GM19455 (cell line): ENCODE measurements around the gene TNS3.
"Not testable (repeated sequence)": the region's sequence is repeated elsewhere in the genome, so short reads cannot be mapped to it uniquely, and the experiment has no call there.

ENCODE experiments used
- ATAC-seq: cut with Tn5 transposase; IDR thresholded peaks from one replicate; pipeline ENCODE4 v1.9.1; 2021; ENCODE audit not compliant: unreplicated experiment

The TNS3 gene

DNA sequence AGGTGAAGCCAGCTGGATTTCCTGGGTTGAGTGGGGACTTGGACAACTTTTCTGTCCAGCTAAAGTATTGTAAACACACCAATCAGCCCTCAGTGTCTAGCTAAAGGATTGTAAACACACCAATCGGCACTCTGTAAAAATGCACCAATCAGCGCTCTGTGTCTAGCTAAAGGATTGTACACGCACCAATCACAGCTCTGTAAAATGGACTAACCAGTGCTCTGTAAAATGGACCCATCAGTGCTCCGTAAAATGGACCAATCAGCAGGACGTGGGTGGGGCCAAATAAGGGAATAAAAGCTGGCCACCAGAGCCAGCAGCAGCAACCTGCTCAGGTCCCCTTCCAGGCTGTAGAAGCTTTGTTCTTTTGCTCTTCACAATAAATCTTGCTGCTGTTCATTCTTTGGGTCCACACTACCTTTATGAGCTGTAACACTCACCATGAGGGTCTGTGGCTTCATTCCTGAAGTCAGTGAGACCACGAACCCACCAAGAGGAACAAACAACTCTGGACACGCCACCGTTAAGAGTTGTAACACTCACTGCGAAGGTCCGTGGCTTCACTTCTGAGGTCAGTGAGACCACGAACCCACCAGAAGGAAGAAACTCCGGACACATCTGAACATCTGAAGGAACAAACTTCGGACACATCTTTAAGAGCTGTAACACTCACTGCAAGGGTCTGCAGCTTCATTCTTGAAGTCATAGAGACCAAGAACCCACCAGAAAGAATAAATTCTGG, 21.8 kb upstream of the TNS3 start:
- not testable (repeated sequence) for ATAC-seq

GRCh38 chr7:47602272-47603004, 20.5 kb upstream of the TNS3 start:
- ATAC-seq = no peak

DNA sequence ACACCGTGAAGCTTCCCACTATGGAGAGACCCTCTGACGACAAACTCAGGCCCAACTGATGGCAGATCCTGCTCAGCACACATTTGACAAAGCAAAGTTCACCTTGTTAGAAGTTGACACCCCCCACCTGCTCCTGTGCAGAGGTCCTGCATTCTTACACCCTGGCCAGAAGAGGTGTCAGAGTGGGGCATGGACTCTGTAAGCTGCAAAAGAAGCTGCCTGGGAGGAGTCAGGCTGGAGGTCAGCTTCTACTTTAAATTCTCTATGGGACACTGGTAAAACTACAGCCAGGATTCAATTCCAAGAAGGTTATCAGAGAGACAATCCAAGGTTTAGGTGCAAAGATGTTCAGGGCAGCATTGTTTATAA, 20.0 kb upstream of the TNS3 start:
- ATAC-seq = no peak

DNA sequence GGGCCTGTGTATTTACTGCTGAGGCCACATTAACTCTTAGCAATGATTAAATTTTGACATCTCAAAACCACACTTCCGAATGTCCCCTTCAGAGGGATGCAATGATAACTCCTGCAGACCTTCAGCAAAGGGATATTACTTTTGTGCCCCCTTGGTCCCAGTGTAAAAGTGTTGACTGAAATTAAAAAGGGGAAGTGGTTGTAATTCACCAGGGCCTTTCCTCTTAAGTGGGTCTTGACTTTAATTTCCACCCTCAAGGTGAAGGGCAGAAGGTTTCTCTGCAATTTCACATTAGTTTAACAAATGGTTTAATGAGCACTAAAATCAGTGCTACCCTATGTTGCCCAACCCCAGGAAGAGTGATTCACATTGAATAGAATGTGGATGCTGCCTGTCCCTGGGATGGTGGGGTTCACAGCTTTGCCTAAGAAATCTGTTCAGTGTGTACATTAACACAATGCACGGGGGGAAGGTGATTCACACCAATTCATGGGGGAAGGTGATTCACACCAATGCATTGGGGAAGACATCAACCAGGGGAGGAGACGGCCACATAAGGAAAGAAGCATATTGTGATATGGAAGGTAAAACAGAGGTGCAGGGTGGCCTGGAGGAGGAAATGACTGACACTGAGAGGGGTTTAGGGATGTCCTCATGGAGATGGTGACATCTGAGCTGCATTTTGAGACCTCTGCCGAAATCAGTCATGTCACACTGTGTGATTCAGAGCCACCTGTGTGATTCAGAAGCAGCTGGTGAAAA, 19.4 kb upstream of the TNS3 start:
- peak; percentile 59 for ATAC-seq

GRCh38 chr7:47600199-47601118, 18.5 kb upstream of the TNS3 start:
- ATAC-seq = peak; percentile 33

DNA sequence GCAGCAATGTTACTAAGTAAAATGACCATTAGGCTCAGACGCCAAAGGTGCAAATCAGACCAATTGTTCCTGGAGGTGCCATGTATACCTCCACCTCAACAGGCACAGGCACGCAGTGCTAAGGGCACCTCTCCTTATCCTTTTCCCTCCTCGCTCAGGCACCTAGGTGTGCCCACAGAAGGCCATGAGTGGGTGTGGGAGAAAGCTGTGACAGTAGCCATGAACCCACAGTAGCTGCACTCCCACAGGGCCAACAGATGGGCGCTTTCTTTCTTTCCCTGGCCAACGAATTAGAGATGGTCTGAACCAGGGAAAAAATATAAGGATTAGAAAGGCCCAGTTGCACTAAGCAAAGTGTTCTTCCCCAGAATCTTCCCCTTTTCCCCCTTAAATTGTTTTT, 15.5 kb upstream of the TNS3 start:
- no peak for ATAC-seq

- no peak for ATAC-seq
These were observed 14.7 kb upstream of the TNS3 start for GRCh38 chr7:47596502-47597202.

DNA sequence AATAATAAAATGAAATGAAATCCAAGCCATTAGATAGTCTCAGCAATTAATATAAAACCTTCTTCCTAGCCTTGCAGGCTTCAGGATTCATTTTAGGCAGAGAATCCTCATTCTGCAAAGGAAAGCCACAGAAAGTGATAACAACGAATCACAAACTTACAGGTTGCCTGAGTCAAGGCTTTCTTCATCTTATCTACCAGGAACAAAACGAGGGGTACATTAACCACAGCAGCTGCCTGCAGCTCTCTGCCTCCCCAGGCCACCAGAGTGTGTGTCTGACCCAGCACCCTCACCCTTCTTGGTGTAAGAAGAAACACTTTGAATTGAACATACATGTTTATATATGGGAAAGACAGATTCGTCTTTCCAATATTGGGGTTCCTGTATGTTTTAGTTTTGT, 12.5 kb upstream of the TNS3 start:
- ATAC-seq = no peak

- ATAC-seq = no peak
These were observed 10.0 kb upstream of the TNS3 start for GRCh38 chr7:47591655-47592572.

- no peak for ATAC-seq
These were observed 9.3 kb upstream of the TNS3 start for GRCh38 chr7:47591089-47591654.

DNA sequence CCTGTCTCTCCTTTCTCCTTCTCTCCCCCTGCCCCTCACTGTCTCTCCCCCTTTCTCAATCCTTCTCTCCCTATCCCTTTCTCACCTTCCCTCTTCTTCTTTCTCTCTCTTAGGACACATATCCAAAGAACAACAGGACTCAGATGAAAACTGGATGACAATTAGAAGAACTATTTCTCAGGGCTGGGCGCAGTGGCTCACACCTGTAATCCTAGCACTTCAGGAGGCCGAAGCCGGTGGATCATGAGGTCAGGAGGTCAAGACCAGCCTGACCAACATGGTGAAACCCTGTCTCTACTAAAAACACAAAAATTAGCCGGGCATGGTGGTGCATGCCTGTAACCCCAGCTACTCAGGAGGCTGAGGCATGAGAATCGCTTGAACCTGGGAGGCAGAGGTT, 8.3 kb upstream of the TNS3 start:
- ATAC-seq = not testable (repeated sequence)

GRCh38 chr7:47588704-47589225, 6.9 kb upstream of the TNS3 start:
- no peak for ATAC-seq

GRCh38 chr7:47587976-47588375, 6.1 kb upstream of the TNS3 start:
- ATAC-seq = no peak

DNA sequence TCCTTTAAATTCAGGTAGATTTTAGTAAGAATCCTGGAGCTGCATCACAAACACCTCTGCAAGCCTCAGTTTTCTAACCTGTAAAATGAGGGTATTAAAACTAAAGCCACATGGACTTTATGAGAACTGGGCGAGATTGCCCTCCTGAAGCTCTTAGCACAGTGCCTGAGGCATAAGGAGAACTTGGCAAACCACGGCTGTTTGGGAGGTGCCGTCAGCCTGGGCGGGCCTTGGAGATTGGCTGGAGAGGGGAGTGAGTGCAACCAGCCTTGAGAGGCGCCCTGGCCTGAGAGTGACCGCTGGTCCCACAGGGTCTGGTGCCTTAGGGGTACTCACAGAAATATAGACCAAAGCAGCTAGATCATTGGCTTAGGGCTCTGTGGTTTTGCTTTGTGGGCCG, 5.4 kb upstream of the TNS3 start:
- no peak for ATAC-seq

- ATAC-seq = no peak
These were observed 5.0 kb upstream of the TNS3 start for GRCh38 chr7:47586925-47587324.

DNA sequence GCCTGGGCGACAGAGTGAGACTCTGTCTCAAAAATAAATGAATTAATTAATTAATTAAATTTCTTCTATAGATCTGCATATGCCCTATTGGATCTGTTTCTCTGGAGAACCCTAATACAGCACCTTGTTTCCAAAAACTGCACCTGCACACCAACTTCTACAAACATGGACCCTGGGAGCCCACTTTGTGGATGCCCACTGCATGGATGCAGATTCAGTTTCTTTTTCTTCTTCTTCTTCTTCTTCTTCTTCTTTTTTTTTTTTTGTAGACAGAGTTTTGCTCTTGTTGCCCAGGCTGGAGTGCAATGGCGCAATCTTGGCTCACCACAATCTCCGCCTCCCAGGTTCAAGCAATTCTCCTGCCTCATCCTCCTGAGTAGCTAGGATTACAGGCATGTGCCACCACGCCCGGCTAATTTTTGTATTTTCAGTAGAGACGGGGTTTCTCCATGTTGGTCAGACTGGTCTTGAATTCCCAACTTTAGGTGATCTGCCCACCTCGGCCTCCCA, 4.3 kb upstream of the TNS3 start:
- not testable (repeated sequence) for ATAC-seq

DNA sequence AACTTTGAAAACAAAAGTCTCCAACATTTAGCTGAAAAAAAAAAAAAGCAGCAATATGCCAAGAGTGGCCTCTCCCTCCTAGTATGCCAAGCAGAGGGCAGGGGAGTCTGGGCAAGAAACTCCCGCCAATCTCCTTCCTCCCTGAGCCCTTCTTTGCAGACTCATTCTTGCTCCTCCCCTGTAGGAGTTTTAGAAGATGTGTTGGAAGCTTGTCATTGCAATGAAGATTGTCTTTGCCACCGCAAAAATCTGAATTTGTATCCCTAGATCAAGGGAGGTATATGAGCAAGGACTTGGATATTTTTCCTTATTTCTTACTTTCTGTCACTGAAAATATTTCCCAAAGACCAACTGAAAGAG, 2.6 kb upstream of the TNS3 start:
- ATAC-seq = no peak

- no peak for ATAC-seq
These were observed 2.0 kb upstream of the TNS3 start for GRCh38 chr7:47583739-47584535.
